Measurements from ENCODE around the gene HM13. TPM values are rescaled to one million over a fixed set of nuclear protein-coding genes. Genes with fewer than 3 reads are reported as not detected.
"Not testable (repeated sequence)": the region's sequence is repeated elsewhere in the genome, so short reads cannot be mapped to it uniquely, and the experiment has no call there.

Gene HM13
- total and polyA plus RNA-seq, 2 of the 13 experiments (the other 11 are each of a cell fraction or from before 2014, with no cell fraction given), result 118 to 243 TPM

DNA sequence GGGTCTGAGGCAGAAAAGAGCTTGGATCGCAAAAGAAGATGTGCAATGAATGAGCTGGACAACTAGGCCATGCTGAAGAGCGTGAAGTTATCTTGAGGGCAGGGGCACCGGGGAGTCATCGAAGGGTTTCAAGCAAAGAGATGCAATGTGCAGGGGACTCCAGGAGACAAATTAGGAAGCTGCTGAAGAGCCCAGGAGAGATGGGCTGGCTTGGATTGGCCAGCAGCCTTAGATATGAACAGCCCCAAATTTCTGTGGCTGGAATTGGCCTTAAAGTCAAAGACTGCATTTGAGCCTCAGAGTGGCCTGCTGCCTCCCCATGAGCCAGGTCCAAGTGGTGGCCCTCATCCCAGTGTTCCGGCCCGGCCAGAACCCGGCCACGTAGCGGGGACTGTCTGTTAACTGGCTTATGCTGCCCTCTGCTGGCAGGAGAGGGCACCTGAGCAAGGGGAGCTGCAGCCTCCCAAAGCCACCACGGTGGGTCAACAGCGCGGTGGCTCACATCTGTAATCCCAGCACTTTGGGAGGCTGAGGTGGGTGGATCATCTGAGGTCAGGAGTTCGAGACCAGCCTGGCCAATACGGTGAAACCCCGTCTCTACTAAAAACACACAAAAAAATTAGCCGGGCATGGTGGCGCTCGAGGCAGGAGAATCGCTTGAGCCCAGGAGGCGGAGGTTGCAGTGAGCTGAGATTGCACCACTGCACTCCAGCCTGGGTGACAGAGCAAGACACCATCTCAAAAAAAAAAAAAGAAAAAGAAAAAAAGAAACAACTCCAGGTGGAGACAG lies 11.2 kb upstream of the HM13 start (continued):
- TF ChIP-seq HOXA3 (CRISPR knock-in tag; IDR thresholded peaks at IDR 0.05) (peak; percentile 73; the same call in 1 of the 2 replicates), TARDBP (CRISPR knock-in tag; IDR thresholded peaks at IDR 0.05) (peak; percentile 61), CBX2 (CRISPR knock-in tag; IDR thresholded peaks at IDR 0.05; ENCODE audit: low read depth) (peak; percentile 45; the same call in 1 of the 2 replicates), ZMYM2 (CRISPR knock-in tag; IDR thresholded peaks at IDR 0.05) (0 out of 2 replicates have a peak, but pooled peaks have one; percentile 65), ZNF451 (CRISPR knock-in tag; IDR thresholded peaks at IDR 0.05) (peak; percentile 89; the same call in 1 of the 2 replicates), CBX5 (CRISPR knock-in tag; IDR thresholded peaks at IDR 0.05; ENCODE audit: borderline replicate concordance) (peak; percentile 72; the same call in 1 of the 2 replicates), ZMYM3 (CRISPR knock-in tag; IDR thresholded peaks at IDR 0.05) (peak; percentile 84), SOX6 (CRISPR knock-in tag; IDR thresholded peaks at IDR 0.05) (0 out of 2 replicates have a peak, but pooled peaks have one; percentile 32), ZNF317 (CRISPR knock-in tag; IDR thresholded peaks at IDR 0.05) (peak; percentile 18; the same call in 1 of the 2 replicates), RAD21 (CRISPR knock-in tag; IDR thresholded peaks at IDR 0.05) (peak; percentile 98), CEBPG (CRISPR knock-in tag; IDR thresholded peaks at IDR 0.05) (0 out of 2 replicates have a peak, but pooled peaks have one; percentile 46), KDM2A (CRISPR knock-in tag; IDR thresholded peaks at IDR 0.05; ENCODE audit: borderline replicate concordance, low read depth) (peak; percentile 94), ZGPAT (CRISPR knock-in tag; IDR thresholded peaks at IDR 0.05) (peak; percentile 61; the same call in 1 of the 2 replicates), GATAD2A (CRISPR knock-in tag; IDR thresholded peaks at IDR 0.05) (peak; percentile 55), EZH2 (conservative IDR thresholded peaks at IDR 0.05; ENCODE audit: low read depth, low read length) (0 out of 2 replicates have a peak, but pooled peaks have one; percentile 48), SALL1 (CRISPR knock-in tag; IDR thresholded peaks at IDR 0.05) (peak; percentile 77), POGZ (CRISPR knock-in tag; IDR thresholded peaks at IDR 0.05) (0 out of 2 replicates have a peak, but pooled peaks have one; percentile 48)
- TF ChIP-seq, protein P1, sequence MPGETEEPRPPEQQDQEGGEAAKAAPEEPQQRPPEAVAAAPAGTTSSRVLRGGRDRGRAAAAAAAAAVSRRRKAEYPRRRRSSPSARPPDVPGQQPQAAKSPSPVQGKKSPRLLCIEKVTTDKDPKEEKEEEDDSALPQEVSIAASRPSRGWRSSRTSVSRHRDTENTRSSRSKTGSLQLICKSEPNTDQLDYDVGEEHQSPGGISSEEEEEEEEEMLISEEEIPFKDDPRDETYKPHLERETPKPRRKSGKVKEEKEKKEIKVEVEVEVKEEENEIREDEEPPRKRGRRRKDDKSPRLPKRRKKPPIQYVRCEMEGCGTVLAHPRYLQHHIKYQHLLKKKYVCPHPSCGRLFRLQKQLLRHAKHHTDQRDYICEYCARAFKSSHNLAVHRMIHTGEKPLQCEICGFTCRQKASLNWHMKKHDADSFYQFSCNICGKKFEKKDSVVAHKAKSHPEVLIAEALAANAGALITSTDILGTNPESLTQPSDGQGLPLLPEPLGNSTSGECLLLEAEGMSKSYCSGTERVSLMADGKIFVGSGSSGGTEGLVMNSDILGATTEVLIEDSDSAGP (CRISPR knock-in tag; IDR thresholded peaks at IDR 0.05; ENCODE audit: borderline replicate concordance), result peak; percentile 75
- TF ChIP-seq, protein P2, sequence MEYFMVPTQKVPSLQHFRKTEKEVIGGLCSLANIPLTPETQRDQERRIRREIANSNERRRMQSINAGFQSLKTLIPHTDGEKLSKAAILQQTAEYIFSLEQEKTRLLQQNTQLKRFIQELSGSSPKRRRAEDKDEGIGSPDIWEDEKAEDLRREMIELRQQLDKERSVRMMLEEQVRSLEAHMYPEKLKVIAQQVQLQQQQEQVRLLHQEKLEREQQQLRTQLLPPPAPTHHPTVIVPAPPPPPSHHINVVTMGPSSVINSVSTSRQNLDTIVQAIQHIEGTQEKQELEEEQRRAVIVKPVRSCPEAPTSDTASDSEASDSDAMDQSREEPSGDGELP (IDR thresholded peaks at IDR 0.05; ENCODE audit: borderline replicate concordance, low read depth), result peak; percentile 8; the same call in 1 of the 2 replicates
- not testable (repeated sequence) for TF ChIP-seq CBX2 (IDR thresholded peaks at IDR 0.05; ENCODE audit: low read depth, low read length); SOX6 (IDR thresholded peaks at IDR 0.05)
- TF ChIP-seq, protein P3, sequence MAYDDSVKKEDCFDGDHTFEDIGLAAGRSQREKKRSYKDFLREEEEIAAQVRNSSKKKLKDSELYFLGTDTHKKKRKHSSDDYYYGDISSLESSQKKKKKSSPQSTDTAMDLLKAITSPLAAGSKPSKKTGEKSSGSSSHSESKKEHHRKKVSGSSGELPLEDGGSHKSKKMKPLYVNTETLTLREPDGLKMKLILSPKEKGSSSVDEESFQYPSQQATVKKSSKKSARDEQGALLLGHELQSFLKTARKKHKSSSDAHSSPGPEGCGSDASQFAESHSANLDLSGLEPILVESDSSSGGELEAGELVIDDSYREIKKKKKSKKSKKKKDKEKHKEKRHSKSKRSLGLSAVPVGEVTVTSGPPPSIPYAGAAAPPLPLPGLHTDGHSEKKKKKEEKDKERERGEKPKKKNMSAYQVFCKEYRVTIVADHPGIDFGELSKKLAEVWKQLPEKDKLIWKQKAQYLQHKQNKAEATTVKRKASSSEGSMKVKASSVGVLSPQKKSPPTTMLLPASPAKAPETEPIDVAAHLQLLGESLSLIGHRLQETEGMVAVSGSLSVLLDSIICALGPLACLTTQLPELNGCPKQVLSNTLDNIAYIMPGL (CRISPR knock-in tag; IDR thresholded peaks at IDR 0.05; ENCODE audit: borderline replicate concordance in 1 of 2, low read depth in 1 of 2), result peak; percentile 80 to 90; a peak in 3 of 4 replicates
- TF ChIP-seq, protein P4, sequence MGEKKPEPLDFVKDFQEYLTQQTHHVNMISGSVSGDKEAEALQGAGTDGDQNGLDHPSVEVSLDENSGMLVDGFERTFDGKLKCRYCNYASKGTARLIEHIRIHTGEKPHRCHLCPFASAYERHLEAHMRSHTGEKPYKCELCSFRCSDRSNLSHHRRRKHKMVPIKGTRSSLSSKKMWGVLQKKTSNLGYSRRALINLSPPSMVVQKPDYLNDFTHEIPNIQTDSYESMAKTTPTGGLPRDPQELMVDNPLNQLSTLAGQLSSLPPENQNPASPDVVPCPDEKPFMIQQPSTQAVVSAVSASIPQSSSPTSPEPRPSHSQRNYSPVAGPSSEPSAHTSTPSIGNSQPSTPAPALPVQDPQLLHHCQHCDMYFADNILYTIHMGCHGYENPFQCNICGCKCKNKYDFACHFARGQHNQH (CRISPR knock-in tag; IDR thresholded peaks at IDR 0.05), result peak; percentile 73; the same call in 1 of the 2 replicates

All from HepG2 (cell line).